Psoas muscle (tissue), 8 donors: ENCODE results near the gene GALNTL6. TPM values are rescaled to one million over a fixed set of nuclear protein-coding genes. Genes with fewer than 3 reads are reported as not detected.

Experiments
- ATAC-seq, 4 donors: fragments of 200-7000 bp; cut with Tn5 transposase; one replicate each; pipeline ENCODE4 v1.9.1; 2020; ENCODE audit warnings: moderate library complexity in 3 of 4, mild to moderate bottlenecking in 2 of 4
- DNase-seq, 2 donors: peaks; one replicate each; pipeline ENCODE4 v3.0.0-alpha.2; 2020
- H3K27ac ChIP-seq: fragments of 200-600 bp; one replicate; pipeline ENCODE4 v1.8.0; 2022
- H3K27me3 ChIP-seq, 3 donors: fragments of 200-600 bp in 1 of 3; one replicate each; pipeline versions ENCODE4 v1.6.1 to v1.8.0; 2013 to 2022; ENCODE audit warnings: low read length in 2 of 3, mild to moderate bottlenecking in 2 of 3, moderate library complexity in 1 of 3; ENCODE audit not compliant: insufficient read depth in 3 of 3
- H3K36me3 ChIP-seq, 2 donors: fragments of 200-600 bp in 1 of 2; one replicate each; pipeline versions ENCODE4 v1.6.1 to v1.8.0; 2013 to 2022; ENCODE audit warnings: low read depth in 1 of 2, mild to moderate bottlenecking in 1 of 2, moderate library complexity in 1 of 2; ENCODE audit not compliant: insufficient read depth in 1 of 2
- H3K4me1 ChIP-seq: fragments of 200-600 bp; one replicate; pipeline ENCODE4 v1.8.0; 2022
- H3K4me3 ChIP-seq: fragments of 200-600 bp; one replicate; pipeline ENCODE4 v1.8.0; 2022; ENCODE audit warnings: mild to moderate bottlenecking
- H3K9me3 ChIP-seq: fragments of 200-600 bp; one replicate; pipeline ENCODE4 v1.8.0; 2022
- CTCF ChIP-seq: fragments of 200-600 bp; IDR thresholded peaks from one replicate; pipeline ENCODE4 v1.8.0; 2022; ENCODE audit warnings: antibody characterized with exemption
- WGBS, 3 donors: extraction: QIAGEN DNeasy Blood & Tissue Kit; methylation state at CpG; one replicate each; pipeline versions ENCODE4 v1.1.6 to v1.1.7; 2013; 5-methylcytosine and 5-hydroxymethylcytosine counted together
- intact Hi-C, 2 donors: fragments of 100-400 bp; cut with DNase I; formaldehyde crosslinking; loops; one replicate each; pipeline versions ENCODE4 v1.11.0 to v1.14.2; 2022
- long read RNA-seq, 2 donors: library from polyadenylated mRNA; unstranded; transcript quantifications; one replicate each; pipeline ENCODE4 v2.0.0, GENCODE V29; 2021
- polyA plus RNA-seq, 3 donors: library from polyadenylated mRNA; stranded (reverse); fragments of 200-250 nt; gene quantifications; one replicate each; pipeline ENCODE4 v1.2.3, GENCODE V29; 2013
- total RNA-seq, 4 donors: library from RNA; stranded (reverse); fragmentation: NEBNext Ultra II Directional in 2 of 4; extraction: Animal tissue kit (Norgen Biotek cat#: 25700) in 2 of 4; gene quantifications; one replicate each; pipeline versions ENCODE4 v1.2.1 to v1.2.4, GENCODE V29; 2021 to 2023
- donor health status: healthy with polysubstance abuse.
- donor health status: DM: no; HTN: no; CAD: no; lungs with moderate emphysema.
- donor health status: Bipolar disorder and iron deficiency.
- donor health status: healthy.
- donor health status: DM: yes; HTN: yes; CAD: no.
- donor health status: DM: no; HTN: no; CAD: no.
- donor health status: DM: no; HTN: no; CAD: no.
- donor health status: DM: yes; HTN: yes; CAD: no.

Gene GALNTL6
- total RNA-seq (under 1 TPM in 3 of 4 donors, not detected in 1; 0.19 to 0.91 (median 0.24) TPM), polyA plus RNA-seq (under 1 TPM in 1 of 3 donors, not detected in 2; 0.01 TPM)
- long read RNA-seq, donor 1: 0 reads
- long read RNA-seq, donor 2: 0 reads

- DNase-seq: peak; percentile 15 to 44
These were observed at the start of gene GALNTL6 for GRCh38 chr4:171812665-171813525. TSS of gene GALNTL6 (plus strand) at chr4:171813404.

GRCh38 chr4:171765514-171765913 lies 47.7 kb upstream of the GALNTL6 start:
- DNase-seq (no peak), ATAC-seq (no peak)
- H3K27ac ChIP-seq: no peak overlapping the region
- H3K4me1 ChIP-seq: no peaks in the 10 kb centered on the region
- H3K36me3 ChIP-seq: no peaks in the 10 kb centered on the region
- no peak for TF ChIP-seq CTCF
- no peak overlapping the region for H3K4me3 ChIP-seq
- H3K27me3 ChIP-seq: no peaks in the 10 kb centered on the region
- no peaks in the 10 kb centered on the region for H3K9me3 ChIP-seq
- intact Hi-C loops: no loop called here

More at GRCh38 chr4:171812665-171813525, at the start of gene GALNTL6:
- ATAC-seq: peak in 3 of 4 donors; percentile 44 to 59 (median 49)
- H3K27me3 ChIP-seq: peaks cover 3 to 33% (median 5%) of the 10 kb centered on the region in 3 donors
- no peak within 1 kb of the TSS for H3K27ac ChIP-seq
- H3K4me1 ChIP-seq: no peaks in the 10 kb centered on the region
- H3K4me3 ChIP-seq: peak within 1 kb of the TSS; percentile 53
- H3K9me3 ChIP-seq: no peaks in the 10 kb centered on the region
- no peak for TF ChIP-seq CTCF
- intact Hi-C loops: no loop called here
- H3K36me3 ChIP-seq: no peaks in the 10 kb centered on the region
- 1% methylated on average over 67 to 83 of the region's 83 CpGs for WGBS, 3 donors

- no peak for ATAC-seq
- 87 to 93% (median 89%) methylated on average over 6 of the region's 6 CpGs for WGBS, 3 donors
- no peak for DNase-seq
These were observed 38.5 kb upstream of the GALNTL6 start for GRCh38 chr4:171774642-171775190.

GRCh38 chr4:171779301-171779700 lies 33.9 kb upstream of the GALNTL6 start:
- WGBS, 3 donors: 86 to 90% (median 87%) methylated on average over 5 of the region's 5 CpGs
- no peaks in the 10 kb centered on the region for H3K9me3 ChIP-seq
- intact Hi-C loops: no loop called here
- no peaks in the 10 kb centered on the region for H3K36me3 ChIP-seq
- H3K27ac ChIP-seq: no peak overlapping the region
- DNase-seq: no peak
- H3K4me3 ChIP-seq: no peak overlapping the region
- ATAC-seq: no peak
- H3K27me3 ChIP-seq: no peaks in the 10 kb centered on the region
- H3K4me1 ChIP-seq: no peaks in the 10 kb centered on the region
- no peak for TF ChIP-seq CTCF

More at GRCh38 chr4:171774642-171775190, 38.5 kb upstream of the GALNTL6 start:
- no peaks in the 10 kb centered on the region for H3K27me3 ChIP-seq
- no peaks in the 10 kb centered on the region for H3K4me1 ChIP-seq
- no peak overlapping the region for H3K4me3 ChIP-seq
- H3K27ac ChIP-seq: no peak overlapping the region
- H3K36me3 ChIP-seq: no peaks in the 10 kb centered on the region
- no peak for TF ChIP-seq CTCF
- intact Hi-C loops: no loop called here
- H3K9me3 ChIP-seq: no peaks in the 10 kb centered on the region
